NCI-H1436 treated with DMSO at 0.1 percent for 48 hours (cell line): Measurements from ENCODE around the gene PPIG.
"Not testable (repeated sequence)": the region's sequence is repeated elsewhere in the genome, so short reads cannot be mapped to it uniquely, and the experiment has no call there.

Experiments used
- DNase-seq: peaks from one replicate; lab custom pipeline; 2025; lab: John Stamatoyannopoulos, UW

The PPIG gene

GRCh38 chr2:169664978-169665930, 81.1 kb downstream of the PPIG start:
- no peak for DNase-seq

GRCh38 chr2:169667583-169667982, 83.4 kb downstream of the PPIG start:
- no peak for DNase-seq

- DNase-seq, result no peak
Observed at GRCh38 chr2:169670215-169670651, 86.1 kb downstream of the PPIG start.

GRCh38 chr2:169670937-169671336, 86.8 kb downstream of the PPIG start:
- DNase-seq, result no peak

GRCh38 chr2:169672406-169672805, 88.3 kb downstream of the PPIG start:
- DNase-seq, result no peak

GRCh38 chr2:169673106-169673505, 89.0 kb downstream of the PPIG start:
- DNase-seq, result no peak

DNA sequence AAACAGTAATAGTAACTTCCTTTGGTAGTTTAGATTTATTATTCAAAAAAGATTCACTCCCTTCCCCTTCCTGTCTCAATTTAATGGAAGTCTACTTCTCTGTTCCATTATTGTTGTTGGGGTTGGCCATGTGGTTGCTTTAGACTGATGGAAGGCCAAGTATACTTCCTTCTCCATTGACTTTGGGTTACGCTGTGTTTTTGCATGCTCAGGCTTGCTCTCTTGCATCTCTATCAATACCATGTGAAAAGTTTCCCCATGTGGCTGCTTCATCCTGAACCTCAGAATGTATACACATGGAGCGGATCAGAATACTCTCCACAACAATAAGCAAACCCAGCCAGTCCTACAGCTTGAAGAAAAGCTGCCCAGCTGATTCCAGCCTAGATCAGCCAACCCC, 89.8 kb downstream of the PPIG start:
- DNase-seq, result no peak

DNA sequence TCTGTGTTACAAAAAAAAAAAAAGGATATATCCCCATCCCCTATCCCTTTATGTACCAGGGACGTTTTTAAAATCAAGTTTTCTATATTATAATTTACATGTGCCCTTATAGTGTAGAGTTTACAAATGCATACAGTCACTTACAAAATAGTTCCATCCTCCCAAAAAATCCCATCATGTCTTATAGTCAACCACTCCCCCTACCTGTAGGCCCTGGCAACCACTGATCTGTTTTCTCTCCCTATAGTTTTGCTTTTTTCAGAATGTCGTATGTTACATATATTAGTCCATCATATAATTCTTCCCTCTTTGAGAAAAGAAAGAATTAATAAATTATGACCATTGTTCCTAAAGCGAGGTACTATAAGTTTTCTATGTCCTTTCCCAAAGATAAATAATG, 92.2 kb downstream of the PPIG start:
- DNase-seq, result no peak

DNA sequence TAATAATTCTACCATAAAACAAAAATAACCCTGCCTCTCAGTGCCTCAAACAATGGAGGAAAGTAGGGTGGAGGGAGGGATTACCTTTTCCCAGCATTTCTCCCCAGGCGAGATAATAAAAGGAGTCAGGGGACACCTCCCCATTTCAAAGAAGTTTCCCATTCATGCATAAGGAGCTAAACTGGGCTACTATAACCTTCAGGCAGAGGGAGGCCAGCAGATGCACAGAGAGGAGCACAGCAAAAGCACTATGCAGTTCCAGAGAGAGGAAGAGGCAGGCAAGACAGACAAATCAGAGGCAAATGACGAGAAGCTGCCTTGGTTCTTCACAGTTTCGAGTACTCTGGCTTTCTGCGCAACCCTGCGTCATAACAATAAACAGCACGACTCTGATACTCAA, 92.7 kb downstream of the PPIG start:
- no peak for DNase-seq

GRCh38 chr2:169683054-169683424, 98.9 kb downstream of the PPIG start:
- no peak for DNase-seq

DNA sequence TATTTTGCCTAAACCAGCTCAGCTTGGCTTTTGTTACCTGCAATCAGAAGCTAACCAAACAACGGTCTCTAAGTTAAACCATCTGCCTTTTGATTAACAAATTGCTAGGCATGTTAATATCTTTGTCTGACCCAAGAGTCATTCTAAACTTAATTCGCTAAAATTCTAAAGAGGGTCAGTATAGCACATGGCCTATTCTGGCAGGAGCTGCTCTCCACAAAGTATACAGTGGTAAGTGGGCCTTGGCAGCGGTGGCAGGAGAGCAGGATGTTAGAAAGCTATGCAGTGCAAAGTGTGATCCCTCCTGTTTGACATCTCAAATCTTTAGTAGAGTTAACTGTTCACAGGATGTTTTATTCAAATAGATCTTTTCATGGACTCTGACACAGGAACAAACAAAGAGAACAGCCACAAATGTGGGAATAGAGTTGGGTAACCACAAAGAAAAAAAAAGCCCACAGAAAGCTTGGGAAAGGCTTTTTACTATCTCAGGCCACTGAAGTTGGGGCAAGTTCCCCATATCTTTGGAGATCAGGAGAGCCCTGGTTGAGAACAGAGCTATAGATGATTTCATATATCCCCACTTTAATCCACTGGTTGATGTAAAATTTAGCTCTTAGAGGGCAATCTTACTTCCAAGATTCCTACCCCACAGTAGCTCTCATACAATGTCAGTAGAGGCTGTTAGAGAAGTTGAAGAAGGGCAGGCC, 99.4 kb downstream of the PPIG start:
- no peak for DNase-seq

DNA sequence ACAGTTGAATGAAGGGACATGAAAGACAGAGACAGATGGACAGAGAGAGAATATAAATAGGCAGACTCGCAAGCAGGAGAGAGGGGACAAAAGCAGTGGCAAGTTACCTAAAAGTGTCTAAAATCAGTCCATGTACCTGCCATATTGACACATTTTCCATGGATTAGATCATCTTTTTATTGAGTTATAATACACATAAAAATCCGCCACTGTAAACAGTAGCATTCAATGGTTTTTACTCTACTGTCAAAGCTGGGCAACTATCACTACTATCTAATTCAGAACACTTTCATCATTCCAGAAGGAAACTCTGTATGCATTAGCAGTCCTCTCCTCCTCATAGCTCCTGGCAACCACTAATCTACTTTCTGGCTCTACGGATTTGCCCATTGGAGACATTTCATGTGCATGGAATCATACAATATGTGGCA, 100.0 kb downstream of the PPIG start:
- DNase-seq, result no peak

GRCh38 chr2:169684712-169685111, 100.6 kb downstream of the PPIG start:
- DNase-seq, result not testable (repeated sequence)

GRCh38 chr2:169686825-169687224, 102.7 kb downstream of the PPIG start:
- DNase-seq, result not testable (repeated sequence)

- not testable (repeated sequence) for DNase-seq
Observed at GRCh38 chr2:169687943-169688342, 103.8 kb downstream of the PPIG start.

DNA sequence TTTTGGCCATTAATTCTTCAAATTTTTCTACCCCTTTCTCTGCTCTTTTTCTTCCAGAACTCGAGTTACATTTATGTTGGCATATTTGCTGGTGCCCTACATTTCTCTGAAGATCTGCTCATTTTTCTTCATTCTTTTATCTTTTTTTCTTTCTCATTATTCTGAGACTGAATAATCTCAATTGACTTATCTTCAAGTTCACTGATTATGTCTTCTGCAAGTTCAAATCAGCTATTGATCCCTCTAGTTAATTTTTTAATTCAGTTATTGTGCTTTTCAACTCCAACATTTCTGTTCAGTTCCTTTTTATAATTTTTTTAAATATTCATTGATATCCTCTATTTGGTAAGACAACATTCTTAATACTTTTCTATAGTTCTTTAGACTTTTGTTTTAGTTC, 106.8 kb downstream of the PPIG start:
- DNase-seq, result no peak
